Loucy (cell line): ENCODE measurements around the gene LILRA5.
"Not testable (repeated sequence)": the region's sequence is repeated elsewhere in the genome, so short reads cannot be mapped to it uniquely, and the experiment has no call there.

Source experiments
- H2AFZ ChIP-seq: fragments of 200-600 bp; sonication (generic); 2 replicates; pipeline ENCODE4 v1.6.0; 2016; ENCODE audit warnings: antibody characterized with exemption, mild to moderate bottlenecking, low read length, moderate library complexity
- H3F3A ChIP-seq: fragments of 200-600 bp; 2 replicates; pipeline ENCODE4 v1.6.0; 2016; ENCODE audit warnings: antibody characterized with exemption, low read depth, mild to moderate bottlenecking
- H3K27me3 ChIP-seq: fragments of 200-600 bp; sonication (generic); 2 replicates; pipeline ENCODE4 v1.6.1; 2014; ENCODE audit warnings: low read length, mild to moderate bottlenecking; ENCODE audit not compliant: insufficient read depth, poor library complexity, severe bottlenecking
- H3K36me3 ChIP-seq: fragments of 200-600 bp; sonication (generic); 2 replicates; pipeline ENCODE4 v1.6.1; 2016; ENCODE audit warnings: low read length; ENCODE audit not compliant: insufficient read depth
- H3K4me1 ChIP-seq: fragments of 200-600 bp; sonication (generic); 2 replicates; pipeline ENCODE4 v1.5.1; 2014; ENCODE audit warnings: low read length, mild to moderate bottlenecking; ENCODE audit not compliant: insufficient read depth, poor library complexity, severe bottlenecking
- H3K4me2 ChIP-seq: fragments of 200-600 bp; sonication (generic); 2 replicates; pipeline ENCODE4 v1.6.0; 2014; ENCODE audit warnings: antibody characterized with exemption, low read length, low read depth, mild to moderate bottlenecking; ENCODE audit not compliant: poor library complexity, severe bottlenecking
- H3K4me3 ChIP-seq: fragments of 200-600 bp; sonication (generic); 2 replicates; pipeline ENCODE4 v1.5.1; 2014; ENCODE audit warnings: low read length, mild to moderate bottlenecking, mixed read lengths; ENCODE audit not compliant: poor library complexity, severe bottlenecking
- H3K79me2 ChIP-seq: fragments of 200-600 bp; sonication (generic); 2 replicates; pipeline ENCODE4 v1.6.1; 2014; ENCODE audit warnings: low read length; ENCODE audit not compliant: insufficient read depth
- H3K9ac ChIP-seq: fragments of 200-600 bp; sonication (generic); 2 replicates; pipeline ENCODE4 v1.6.0; 2014; ENCODE audit warnings: mild to moderate bottlenecking, low read depth, low read length, moderate library complexity; ENCODE audit not compliant: poor library complexity, severe bottlenecking
- H3K9me2 ChIP-seq: fragments of 200-600 bp; sonication (generic); replicated peaks from 2 replicates; pipeline ENCODE4 v1.6.1; 2016; ENCODE audit warnings: low read depth, low read length, mixed read lengths
- H3K9me3 ChIP-seq: fragments of 200-600 bp; sonication (generic); 2 replicates; pipeline ENCODE4 v1.6.1; 2014; ENCODE audit warnings: mild to moderate bottlenecking, antibody characterized with exemption, low read length, low read depth; ENCODE audit not compliant: insufficient read depth
- H4K20me1 ChIP-seq: fragments of 200-600 bp; sonication (generic); 2 replicates; pipeline ENCODE4 v1.6.0; 2014; ENCODE audit warnings: antibody characterized with exemption, low read length, mild to moderate bottlenecking; ENCODE audit not compliant: insufficient read depth, poor library complexity, severe bottlenecking
- CTCF ChIP-seq: fragments of 200-600 bp; sonication (generic); conservative IDR thresholded peaks from 2 replicates; pipeline ENCODE4 v1.5.1; 2014; ENCODE audit warnings: mild to moderate bottlenecking, antibody characterized with exemption, low read length
- EZH2phosphoT487 ChIP-seq: fragments of 200-600 bp; IDR thresholded peaks from 2 replicates; pipeline ENCODE4 v1.6.1; 2018; ENCODE audit warnings: antibody characterized with exemption, mild to moderate bottlenecking, moderate library complexity, borderline replicate concordance

The LILRA5 gene

GRCh38 chr19:54329476-54330165, 16.7 kb upstream of the LILRA5 start:
- H3K9me3 ChIP-seq, result no peaks in the 10 kb centered on the region
- H3K36me3 ChIP-seq, result no peaks in the 10 kb centered on the region
- no peak overlapping the region for H3K4me3 ChIP-seq
- no peak overlapping the region for H3K9ac ChIP-seq
- no peaks in the 10 kb centered on the region for H3F3A ChIP-seq
- TF ChIP-seq CTCF, result no peak
- TF ChIP-seq EZH2phosphoT487, result no peak
- no peak overlapping the region for H2AFZ ChIP-seq
- no peaks in the 10 kb centered on the region for H4K20me1 ChIP-seq
- peaks cover 12% of the 10 kb centered on the region for H3K4me1 ChIP-seq
- no peak overlapping the region for H3K4me2 ChIP-seq
- H3K27me3 ChIP-seq, result no peaks in the 10 kb centered on the region
- no peaks in the 10 kb centered on the region for H3K79me2 ChIP-seq
- no peaks in the 10 kb centered on the region for H3K9me2 ChIP-seq

- not testable (repeated sequence) for H3K9ac ChIP-seq, H3K9me2 ChIP-seq, H2AFZ ChIP-seq, H3K79me2 ChIP-seq, H3K27me3 ChIP-seq, H3F3A ChIP-seq, H3K4me2 ChIP-seq, H3K4me3 ChIP-seq, H4K20me1 ChIP-seq, H3K36me3 ChIP-seq, H3K9me3 ChIP-seq
- H3K4me1 ChIP-seq, result peaks cover 12% of the 10 kb centered on the region
These were observed 15.8 kb upstream of the LILRA5 start for GRCh38 chr19:54328781-54329180.

GRCh38 chr19:54325631-54326030, 12.7 kb upstream of the LILRA5 start:
- H3K36me3 ChIP-seq, result no peaks in the 10 kb centered on the region
- no peaks in the 10 kb centered on the region for H4K20me1 ChIP-seq
- no peaks in the 10 kb centered on the region for H3K9me2 ChIP-seq
- TF ChIP-seq CTCF (no peak), EZH2phosphoT487 (no peak)
- H3K9ac ChIP-seq, result peak overlapping the region; percentile 25
- H3K27me3 ChIP-seq, result no peaks in the 10 kb centered on the region
- no peaks in the 10 kb centered on the region for H3F3A ChIP-seq
- H3K4me1 ChIP-seq, result peaks cover 12% of the 10 kb centered on the region
- peak overlapping the region; percentile 28 for H3K4me2 ChIP-seq
- no peaks in the 10 kb centered on the region for H3K79me2 ChIP-seq
- peak overlapping the region; percentile 49 for H2AFZ ChIP-seq
- no peaks in the 10 kb centered on the region for H3K9me3 ChIP-seq
- no peak overlapping the region for H3K4me3 ChIP-seq

GRCh38 chr19:54325194-54325621, 12.2 kb upstream of the LILRA5 start:
- peak overlapping the region; percentile 25 for H3K9ac ChIP-seq
- peaks cover 12% of the 10 kb centered on the region for H3K4me1 ChIP-seq
- no peaks in the 10 kb centered on the region for H3K79me2 ChIP-seq
- H4K20me1 ChIP-seq, result no peaks in the 10 kb centered on the region
- H3K27me3 ChIP-seq, result no peaks in the 10 kb centered on the region
- H3K9me3 ChIP-seq, result no peaks in the 10 kb centered on the region
- H3K4me3 ChIP-seq, result no peak overlapping the region
- H3K9me2 ChIP-seq, result no peaks in the 10 kb centered on the region
- no peaks in the 10 kb centered on the region for H3K36me3 ChIP-seq
- no peaks in the 10 kb centered on the region for H3F3A ChIP-seq
- TF ChIP-seq EZH2phosphoT487 (no peak), CTCF (peak; percentile 92)
- peak overlapping the region; percentile 28 for H3K4me2 ChIP-seq
- peak overlapping the region; percentile 49 for H2AFZ ChIP-seq
